ENCODE data around the gene NHEJ1. TPM values are rescaled to one million over a fixed set of nuclear protein-coding genes. Genes with fewer than 3 reads are reported as not detected.

The NHEJ1 gene
- total and polyA plus RNA-seq, 2 of the 13 experiments (the other 11 are each of a cell fraction or from before 2014, with no cell fraction given): 30.0 to 30.7 TPM

DNA sequence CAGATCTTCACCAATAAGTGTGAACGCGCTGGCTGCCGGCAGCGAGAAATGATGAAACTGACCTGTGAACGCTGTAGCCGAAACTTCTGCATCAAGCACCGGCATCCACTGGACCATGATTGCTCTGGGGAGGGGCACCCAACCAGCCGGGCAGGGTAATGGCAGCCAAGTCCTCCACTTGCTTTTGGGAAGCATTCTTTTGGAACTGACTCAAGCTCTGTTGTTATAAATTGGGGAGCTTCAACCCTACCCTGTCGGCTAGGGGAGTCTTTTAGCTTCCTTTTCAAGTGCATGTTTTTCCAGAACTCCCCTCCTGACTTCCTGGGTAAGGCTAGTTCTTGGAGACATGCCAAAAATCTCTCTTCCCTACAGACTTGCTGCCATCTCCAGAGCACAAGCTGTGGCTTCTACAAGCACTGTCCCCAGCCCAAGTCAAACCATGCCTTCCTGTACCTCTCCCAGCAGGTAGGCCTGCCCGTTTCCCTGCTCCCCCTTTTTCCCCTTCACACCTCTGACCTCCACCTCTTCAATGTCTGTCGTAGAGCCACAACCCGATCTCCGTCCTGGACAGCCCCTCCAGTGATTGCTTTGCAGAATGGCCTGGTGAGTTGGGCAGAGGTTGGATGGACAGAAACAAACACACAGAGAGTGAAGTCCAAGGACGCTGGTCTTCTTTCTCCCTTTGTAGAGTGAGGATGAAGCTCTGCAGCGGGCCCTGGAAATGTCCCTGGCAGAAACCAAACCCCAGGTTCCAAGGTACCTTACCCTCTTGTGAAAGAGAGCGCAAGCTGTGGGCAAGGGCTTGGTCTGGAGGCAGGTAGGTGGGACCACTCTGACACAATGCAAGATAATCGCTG lies 47.5 kb upstream of the NHEJ1 start (continued):
- TF ChIP-seq, protein P1, sequence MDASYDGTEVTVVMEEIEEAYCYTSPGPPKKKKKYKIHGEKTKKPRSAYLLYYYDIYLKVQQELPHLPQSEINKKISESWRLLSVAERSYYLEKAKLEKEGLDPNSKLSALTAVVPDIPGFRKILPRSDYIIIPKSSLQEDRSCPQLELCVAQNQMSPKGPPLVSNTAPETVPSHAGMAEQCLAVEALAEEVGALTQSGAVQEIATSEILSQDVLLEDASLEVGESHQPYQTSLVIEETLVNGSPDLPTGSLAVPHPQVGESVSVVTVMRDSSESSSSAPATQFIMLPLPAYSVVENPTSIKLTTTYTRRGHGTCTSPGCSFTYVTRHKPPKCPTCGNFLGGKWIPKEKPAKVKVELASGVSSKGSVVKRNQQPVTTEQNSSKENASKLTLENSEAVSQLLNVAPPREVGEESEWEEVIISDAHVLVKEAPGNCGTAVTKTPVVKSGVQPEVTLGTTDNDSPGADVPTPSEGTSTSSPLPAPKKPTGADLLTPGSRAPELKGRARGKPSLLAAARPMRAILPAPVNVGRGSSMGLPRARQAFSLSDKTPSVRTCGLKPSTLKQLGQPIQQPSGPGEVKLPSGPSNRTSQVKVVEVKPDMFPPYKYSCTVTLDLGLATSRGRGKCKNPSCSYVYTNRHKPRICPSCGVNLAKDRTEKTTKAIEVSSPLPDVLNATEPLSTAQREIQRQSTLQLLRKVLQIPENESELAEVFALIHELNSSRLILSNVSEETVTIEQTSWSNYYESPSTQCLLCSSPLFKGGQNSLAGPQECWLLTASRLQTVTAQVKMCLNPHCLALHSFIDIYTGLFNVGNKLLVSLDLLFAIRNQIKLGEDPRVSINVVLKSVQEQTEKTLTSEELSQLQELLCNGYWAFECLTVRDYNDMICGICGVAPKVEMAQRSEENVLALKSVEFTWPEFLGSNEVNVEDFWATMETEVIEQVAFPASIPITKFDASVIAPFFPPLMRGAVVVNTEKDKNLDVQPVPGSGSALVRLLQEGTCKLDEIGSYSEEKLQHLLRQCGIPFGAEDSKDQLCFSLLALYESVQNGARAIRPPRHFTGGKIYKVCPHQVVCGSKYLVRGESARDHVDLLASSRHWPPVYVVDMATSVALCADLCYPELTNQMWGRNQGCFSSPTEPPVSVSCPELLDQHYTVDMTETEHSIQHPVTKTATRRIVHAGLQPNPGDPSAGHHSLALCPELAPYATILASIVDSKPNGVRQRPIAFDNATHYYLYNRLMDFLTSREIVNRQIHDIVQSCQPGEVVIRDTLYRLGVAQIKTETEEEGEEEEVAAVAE (CRISPR knock-in tag; IDR thresholded peaks at IDR 0.05; ENCODE audit: borderline replicate concordance): peak; percentile 43; the same call in 1 of the 2 replicates
- TF ChIP-seq RBM39 (IDR thresholded peaks at IDR 0.05; ENCODE audit: low read depth, low read length, poor library complexity, severe bottlenecking) (no peak), RBM22 (optimal IDR thresholded peaks at IDR 0.05; ENCODE audit: low read length) (no peak), ZFAT (CRISPR knock-in tag; conservative IDR thresholded peaks at IDR 0.05) (no peak), ZNF567 (CRISPR knock-in tag; IDR thresholded peaks at IDR 0.05; ENCODE audit: borderline replicate concordance) (no peak), NFRKB (IDR thresholded peaks at IDR 0.05) (no peak), TMF1 (CRISPR knock-in tag; IDR thresholded peaks at IDR 0.05; ENCODE audit: low read depth) (0 out of 2 replicates have a peak, but pooled peaks have one; percentile 18), ZSCAN20 (CRISPR knock-in tag; IDR thresholded peaks at IDR 0.05; ENCODE audit: borderline replicate concordance) (no peak)
- TF ChIP-seq, protein P2, sequence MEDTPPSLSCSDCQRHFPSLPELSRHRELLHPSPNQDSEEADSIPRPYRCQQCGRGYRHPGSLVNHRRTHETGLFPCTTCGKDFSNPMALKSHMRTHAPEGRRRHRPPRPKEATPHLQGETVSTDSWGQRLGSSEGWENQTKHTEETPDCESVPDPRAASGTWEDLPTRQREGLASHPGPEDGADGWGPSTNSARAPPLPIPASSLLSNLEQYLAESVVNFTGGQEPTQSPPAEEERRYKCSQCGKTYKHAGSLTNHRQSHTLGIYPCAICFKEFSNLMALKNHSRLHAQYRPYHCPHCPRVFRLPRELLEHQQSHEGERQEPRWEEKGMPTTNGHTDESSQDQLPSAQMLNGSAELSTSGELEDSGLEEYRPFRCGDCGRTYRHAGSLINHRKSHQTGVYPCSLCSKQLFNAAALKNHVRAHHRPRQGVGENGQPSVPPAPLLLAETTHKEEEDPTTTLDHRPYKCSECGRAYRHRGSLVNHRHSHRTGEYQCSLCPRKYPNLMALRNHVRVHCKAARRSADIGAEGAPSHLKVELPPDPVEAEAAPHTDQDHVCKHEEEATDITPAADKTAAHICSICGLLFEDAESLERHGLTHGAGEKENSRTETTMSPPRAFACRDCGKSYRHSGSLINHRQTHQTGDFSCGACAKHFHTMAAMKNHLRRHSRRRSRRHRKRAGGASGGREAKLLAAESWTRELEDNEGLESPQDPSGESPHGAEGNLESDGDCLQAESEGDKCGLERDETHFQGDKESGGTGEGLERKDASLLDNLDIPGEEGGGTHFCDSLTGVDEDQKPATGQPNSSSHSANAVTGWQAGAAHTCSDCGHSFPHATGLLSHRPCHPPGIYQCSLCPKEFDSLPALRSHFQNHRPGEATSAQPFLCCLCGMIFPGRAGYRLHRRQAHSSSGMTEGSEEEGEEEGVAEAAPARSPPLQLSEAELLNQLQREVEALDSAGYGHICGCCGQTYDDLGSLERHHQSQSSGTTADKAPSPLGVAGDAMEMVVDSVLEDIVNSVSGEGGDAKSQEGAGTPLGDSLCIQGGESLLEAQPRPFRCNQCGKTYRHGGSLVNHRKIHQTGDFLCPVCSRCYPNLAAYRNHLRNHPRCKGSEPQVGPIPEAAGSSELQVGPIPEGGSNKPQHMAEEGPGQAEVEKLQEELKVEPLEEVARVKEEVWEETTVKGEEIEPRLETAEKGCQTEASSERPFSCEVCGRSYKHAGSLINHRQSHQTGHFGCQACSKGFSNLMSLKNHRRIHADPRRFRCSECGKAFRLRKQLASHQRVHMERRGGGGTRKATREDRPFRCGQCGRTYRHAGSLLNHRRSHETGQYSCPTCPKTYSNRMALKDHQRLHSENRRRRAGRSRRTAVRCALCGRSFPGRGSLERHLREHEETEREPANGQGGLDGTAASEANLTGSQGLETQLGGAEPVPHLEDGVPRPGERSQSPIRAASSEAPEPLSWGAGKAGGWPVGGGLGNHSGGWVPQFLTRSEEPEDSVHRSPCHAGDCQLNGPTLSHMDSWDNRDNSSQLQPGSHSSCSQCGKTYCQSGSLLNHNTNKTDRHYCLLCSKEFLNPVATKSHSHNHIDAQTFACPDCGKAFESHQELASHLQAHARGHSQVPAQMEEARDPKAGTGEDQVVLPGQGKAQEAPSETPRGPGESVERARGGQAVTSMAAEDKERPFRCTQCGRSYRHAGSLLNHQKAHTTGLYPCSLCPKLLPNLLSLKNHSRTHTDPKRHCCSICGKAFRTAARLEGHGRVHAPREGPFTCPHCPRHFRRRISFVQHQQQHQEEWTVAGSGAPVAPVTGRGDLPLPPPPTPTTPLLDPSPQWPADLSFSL (CRISPR knock-in tag; IDR thresholded peaks at IDR 0.05): no peak
- TF ChIP-seq, protein P3, sequence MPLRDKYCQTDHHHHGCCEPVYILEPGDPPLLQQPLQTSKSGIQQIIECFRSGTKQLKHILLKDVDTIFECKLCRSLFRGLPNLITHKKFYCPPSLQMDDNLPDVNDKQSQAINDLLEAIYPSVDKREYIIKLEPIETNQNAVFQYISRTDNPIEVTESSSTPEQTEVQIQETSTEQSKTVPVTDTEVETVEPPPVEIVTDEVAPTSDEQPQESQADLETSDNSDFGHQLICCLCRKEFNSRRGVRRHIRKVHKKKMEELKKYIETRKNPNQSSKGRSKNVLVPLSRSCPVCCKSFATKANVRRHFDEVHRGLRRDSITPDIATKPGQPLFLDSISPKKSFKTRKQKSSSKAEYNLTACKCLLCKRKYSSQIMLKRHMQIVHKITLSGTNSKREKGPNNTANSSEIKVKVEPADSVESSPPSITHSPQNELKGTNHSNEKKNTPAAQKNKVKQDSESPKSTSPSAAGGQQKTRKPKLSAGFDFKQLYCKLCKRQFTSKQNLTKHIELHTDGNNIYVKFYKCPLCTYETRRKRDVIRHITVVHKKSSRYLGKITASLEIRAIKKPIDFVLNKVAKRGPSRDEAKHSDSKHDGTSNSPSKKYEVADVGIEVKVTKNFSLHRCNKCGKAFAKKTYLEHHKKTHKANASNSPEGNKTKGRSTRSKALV (CRISPR knock-in tag; IDR thresholded peaks at IDR 0.05): no peak
- TF ChIP-seq, protein P4, sequence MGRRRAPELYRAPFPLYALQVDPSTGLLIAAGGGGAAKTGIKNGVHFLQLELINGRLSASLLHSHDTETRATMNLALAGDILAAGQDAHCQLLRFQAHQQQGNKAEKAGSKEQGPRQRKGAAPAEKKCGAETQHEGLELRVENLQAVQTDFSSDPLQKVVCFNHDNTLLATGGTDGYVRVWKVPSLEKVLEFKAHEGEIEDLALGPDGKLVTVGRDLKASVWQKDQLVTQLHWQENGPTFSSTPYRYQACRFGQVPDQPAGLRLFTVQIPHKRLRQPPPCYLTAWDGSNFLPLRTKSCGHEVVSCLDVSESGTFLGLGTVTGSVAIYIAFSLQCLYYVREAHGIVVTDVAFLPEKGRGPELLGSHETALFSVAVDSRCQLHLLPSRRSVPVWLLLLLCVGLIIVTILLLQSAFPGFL (CRISPR knock-in tag; IDR thresholded peaks at IDR 0.05): no peak
- TF ChIP-seq, protein P5, sequence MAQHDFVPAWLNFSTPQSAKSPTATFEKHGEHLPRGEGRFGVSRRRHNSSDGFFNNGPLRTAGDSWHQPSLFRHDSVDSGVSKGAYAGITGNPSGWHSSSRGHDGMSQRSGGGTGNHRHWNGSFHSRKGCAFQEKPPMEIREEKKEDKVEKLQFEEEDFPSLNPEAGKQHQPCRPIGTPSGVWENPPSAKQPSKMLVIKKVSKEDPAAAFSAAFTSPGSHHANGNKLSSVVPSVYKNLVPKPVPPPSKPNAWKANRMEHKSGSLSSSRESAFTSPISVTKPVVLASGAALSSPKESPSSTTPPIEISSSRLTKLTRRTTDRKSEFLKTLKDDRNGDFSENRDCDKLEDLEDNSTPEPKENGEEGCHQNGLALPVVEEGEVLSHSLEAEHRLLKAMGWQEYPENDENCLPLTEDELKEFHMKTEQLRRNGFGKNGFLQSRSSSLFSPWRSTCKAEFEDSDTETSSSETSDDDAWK (CRISPR knock-in tag; IDR thresholded peaks at IDR 0.05): no peak

Measured in HepG2 (cell line).